ENCODE results near the gene FARS2.

Gene FARS2

DNA sequence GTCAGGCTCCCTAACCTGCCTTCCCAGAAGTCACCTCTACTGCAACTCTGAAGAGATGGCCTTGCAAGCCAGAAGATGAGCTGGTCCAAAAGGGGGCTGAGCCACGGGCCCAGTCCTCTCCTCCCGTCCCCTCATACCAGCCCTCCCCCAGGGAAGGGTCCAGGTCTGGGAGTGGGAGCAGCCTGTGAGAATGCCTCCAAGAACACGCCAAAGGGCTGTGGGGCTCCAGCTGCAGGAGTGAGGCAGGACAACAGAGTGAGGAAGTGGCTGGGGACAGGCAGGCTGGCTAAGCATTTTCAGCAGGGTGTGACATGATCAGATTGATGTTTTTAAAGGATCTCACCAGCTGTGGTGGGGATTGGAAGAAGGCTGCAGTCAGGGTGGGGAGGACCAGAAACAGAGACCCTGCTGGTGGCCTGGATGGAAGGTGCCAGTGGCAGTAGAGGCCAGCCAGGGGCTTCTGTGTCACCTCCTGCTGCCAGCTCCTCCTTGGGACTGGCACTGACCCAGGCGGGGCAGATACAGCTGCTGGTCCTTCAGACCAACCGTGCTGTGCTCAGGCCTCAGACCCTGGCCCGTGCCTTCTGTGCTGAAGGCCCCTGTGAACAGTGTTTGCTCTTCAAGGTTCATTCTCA lies 487.8 kb downstream of the FARS2 start:
- H3K27ac Mint-ChIP-seq = no peak overlapping the region
- no peak overlapping the region for H3K4me3 Mint-ChIP-seq
- no peaks in the 10 kb centered on the region for H3K27me3 Mint-ChIP-seq
- H3K4me1 Mint-ChIP-seq (ENCODE audit: low read depth) = peaks cover 3% of the 10 kb centered on the region
- H3K36me3 Mint-ChIP-seq (ENCODE audit: low read depth) = peaks cover 28% of the 10 kb centered on the region
- peaks cover 10% of the 10 kb centered on the region for H3K9me3 Mint-ChIP-seq

DNA sequence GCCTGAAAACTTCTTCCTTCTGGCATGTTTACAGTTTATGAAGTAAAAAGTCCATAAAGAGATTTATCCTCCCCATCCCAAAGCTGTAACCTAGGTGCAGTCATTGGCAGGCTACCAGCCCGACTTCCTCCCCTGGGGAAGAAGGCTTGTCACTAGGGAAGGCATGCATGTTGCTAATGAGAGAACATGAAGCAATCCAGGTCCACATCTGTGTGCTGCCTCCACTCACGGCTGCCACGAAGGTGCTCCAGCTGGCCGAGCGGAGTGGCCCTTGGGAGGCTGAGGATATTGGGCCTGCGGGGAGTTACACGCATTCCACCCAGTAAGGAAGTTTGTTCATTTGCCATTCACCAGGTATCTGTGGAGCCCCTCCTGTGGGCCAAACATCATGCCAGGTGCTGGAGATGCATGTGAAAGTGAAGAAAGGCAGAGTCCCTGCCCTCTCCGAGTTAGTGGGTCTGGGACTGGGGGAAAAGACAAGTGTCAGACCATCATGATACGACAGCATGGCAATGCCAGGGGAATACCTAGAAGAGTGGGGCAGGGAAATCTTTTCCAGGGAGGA lies 488.4 kb downstream of the FARS2 start:
- Mint-ChIP-seq H3K4me1 (ENCODE audit: low read depth) (peaks cover 3% of the 10 kb centered on the region), H3K9me3 (peaks cover 15% of the 10 kb centered on the region), H3K27me3 (no peaks in the 10 kb centered on the region), H3K4me3 (no peak overlapping the region), H3K36me3 (ENCODE audit: low read depth) (peaks cover 34% of the 10 kb centered on the region), H3K27ac (no peak overlapping the region)

DNA sequence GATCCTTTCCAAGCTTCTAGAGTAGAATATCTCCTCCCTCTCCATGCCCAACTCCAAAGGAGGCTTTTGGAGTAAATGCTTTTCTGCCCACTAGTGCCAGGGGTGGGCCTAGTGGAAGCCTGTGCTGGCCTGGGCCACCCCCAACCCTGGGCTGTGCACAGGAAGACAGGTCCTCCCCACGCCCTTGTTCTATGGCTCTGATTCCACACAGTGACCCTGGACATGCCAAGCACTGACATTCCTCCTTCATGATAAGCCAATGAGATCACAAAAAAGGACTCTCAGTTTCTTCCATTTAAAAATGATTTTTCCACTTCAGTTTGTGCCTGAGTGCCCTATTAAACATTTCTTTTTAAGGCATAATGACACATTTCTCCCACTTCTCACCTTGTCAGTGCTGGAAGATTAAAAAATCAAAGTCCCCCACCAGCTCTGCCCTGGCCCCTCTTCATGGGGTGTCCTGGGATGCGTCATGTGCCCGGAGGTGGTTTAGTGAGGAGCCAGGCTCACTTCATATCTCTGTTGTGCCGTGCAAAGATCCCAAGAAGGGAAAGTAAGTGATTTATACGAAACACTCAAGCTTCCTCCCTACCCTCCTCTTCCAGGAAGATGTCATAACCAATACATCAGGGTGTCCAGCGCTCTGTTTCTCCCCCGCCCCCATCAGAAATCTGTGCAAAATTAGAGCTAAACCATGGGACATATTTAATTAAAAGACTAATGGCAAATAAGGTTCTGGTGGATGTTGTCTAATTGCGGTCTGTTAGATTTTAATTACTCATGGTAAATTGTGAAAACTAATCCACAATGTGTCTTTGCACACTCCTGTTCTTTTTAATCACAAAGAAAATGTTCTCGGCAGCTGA lies 490.4 kb downstream of the FARS2 start:
- H3K4me1 Mint-ChIP-seq (ENCODE audit: low read depth) = peaks cover 3% of the 10 kb centered on the region
- no peaks in the 10 kb centered on the region for H3K27me3 Mint-ChIP-seq
- peaks cover 25% of the 10 kb centered on the region for H3K9me3 Mint-ChIP-seq
- H3K4me3 Mint-ChIP-seq = no peak overlapping the region
- H3K27ac Mint-ChIP-seq = no peak overlapping the region
- H3K36me3 Mint-ChIP-seq (ENCODE audit: low read depth) = peaks cover 51% of the 10 kb centered on the region

DNA sequence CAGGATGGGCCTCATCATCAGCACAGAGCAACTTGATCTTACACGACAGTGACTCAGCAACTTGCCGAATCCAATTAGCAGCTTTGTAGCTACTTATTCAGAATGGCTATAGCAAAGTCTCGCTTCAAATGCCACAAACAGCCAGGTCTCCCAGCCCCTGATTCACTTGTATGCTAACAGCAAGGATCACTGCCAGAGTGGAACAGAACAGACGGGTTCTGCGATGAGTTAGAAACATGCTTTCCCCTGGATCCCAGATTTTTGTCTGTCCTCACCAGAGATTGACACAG lies 491.0 kb downstream of the FARS2 start:
- Mint-ChIP-seq H3K27ac (no peak overlapping the region), H3K9me3 (peaks cover 25% of the 10 kb centered on the region), H3K27me3 (no peaks in the 10 kb centered on the region), H3K4me3 (no peak overlapping the region), H3K36me3 (ENCODE audit: low read depth) (peaks cover 51% of the 10 kb centered on the region), H3K4me1 (ENCODE audit: low read depth) (peaks cover 3% of the 10 kb centered on the region)

DNA sequence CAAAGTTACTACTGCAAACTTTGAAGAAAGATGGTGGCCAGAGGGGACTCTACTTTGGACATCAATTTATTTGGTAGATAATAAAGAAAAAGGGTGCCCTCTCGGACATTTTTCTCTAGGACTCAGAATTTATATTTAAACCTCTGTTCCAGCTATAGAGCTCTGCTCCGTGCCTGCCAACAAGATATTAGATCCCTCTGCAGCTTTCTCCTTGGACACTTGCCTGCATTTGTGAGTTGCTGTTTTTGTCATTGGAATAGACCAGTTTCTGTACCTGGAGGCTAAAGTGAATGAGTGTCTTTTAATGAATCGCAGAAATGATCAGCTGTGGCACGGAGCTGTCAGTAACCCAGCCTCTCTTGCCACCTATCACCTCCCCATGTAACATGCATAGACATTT lies 491.9 kb downstream of the FARS2 start:
- Mint-ChIP-seq H3K9me3 (peaks cover 25% of the 10 kb centered on the region), H3K27ac (no peak overlapping the region), H3K36me3 (ENCODE audit: low read depth) (peaks cover 51% of the 10 kb centered on the region), H3K4me1 (ENCODE audit: low read depth) (peaks cover 3% of the 10 kb centered on the region), H3K27me3 (no peaks in the 10 kb centered on the region), H3K4me3 (no peak overlapping the region)

DNA sequence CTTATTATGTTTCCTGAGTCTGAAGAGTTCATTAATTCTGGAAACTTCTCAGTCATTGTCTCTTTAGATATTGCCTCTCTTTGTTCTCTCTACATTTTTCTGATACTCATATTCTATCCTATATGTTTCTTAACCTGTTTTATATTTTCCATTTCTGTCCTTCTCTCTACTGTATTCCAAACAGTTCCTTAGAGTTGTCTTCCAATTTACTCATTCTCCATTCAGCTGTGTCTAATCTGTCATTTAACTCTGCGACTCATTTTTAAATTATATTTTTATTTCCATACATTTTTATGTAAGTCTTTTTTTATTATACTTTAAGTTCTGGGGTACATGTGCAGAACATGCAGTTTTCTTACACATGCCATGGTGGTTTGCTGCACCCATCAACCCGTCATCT lies 493.6 kb downstream of the FARS2 start:
- H3K27me3 Mint-ChIP-seq = no peaks in the 10 kb centered on the region
- no peak overlapping the region for H3K4me3 Mint-ChIP-seq

DNA sequence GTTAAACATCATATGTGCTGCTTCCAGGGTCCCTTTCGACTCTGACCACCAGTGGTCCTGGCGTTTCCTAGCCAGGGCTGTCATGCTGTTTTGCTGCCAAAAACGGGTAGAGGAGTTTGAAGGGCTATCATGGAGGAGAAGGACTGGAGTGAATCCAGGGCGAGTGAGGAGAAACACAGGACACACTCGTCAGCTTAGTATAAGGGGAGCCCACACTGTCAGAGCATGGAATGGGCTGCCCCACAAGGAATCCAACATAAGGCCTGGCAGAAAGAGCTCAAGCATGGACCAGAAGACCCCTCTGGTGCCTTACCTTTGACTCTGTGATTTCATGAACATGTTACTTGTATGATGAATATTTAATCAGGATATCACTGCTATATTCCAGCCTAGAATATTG lies 498.3 kb downstream of the FARS2 start:
- Mint-ChIP-seq H3K9me3 (peaks cover 12% of the 10 kb centered on the region), H3K36me3 (ENCODE audit: low read depth) (peaks cover 19% of the 10 kb centered on the region), H3K27me3 (no peaks in the 10 kb centered on the region), H3K27ac (no peak overlapping the region), H3K4me3 (no peak overlapping the region), H3K4me1 (ENCODE audit: low read depth) (peaks cover 8% of the 10 kb centered on the region)

More for the DNA sequence above, 493.6 kb downstream of the FARS2 start:
- no peaks in the 10 kb centered on the region for H3K4me1 Mint-ChIP-seq (ENCODE audit: low read depth)
- H3K36me3 Mint-ChIP-seq (ENCODE audit: low read depth) = peaks cover 47% of the 10 kb centered on the region
- H3K9me3 Mint-ChIP-seq = peaks cover 25% of the 10 kb centered on the region
- no peak overlapping the region for H3K27ac Mint-ChIP-seq

DNA sequence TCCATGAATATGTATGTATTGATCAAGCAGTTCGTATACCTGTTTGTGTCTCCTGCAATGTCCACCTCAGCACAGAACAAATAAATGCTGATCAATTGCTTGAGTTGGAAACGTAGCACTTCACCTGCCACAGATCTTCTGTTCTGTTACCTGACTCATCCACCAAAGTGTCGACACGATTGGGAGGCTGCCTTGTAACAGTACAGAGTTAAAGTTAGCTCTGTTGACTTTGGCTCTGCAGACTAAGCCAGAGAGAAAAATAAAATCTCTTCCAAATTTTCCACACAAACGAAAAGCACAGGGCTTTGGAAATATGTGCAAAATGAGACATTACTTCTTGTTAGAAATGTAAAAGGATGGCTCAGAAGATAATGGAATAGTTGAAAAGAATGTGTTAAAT lies 500.1 kb downstream of the FARS2 start:
- Mint-ChIP-seq H3K9me3 (no peaks in the 10 kb centered on the region), H3K27me3 (no peaks in the 10 kb centered on the region), H3K27ac (no peak overlapping the region), H3K36me3 (ENCODE audit: low read depth) (peaks cover 4% of the 10 kb centered on the region), H3K4me3 (no peak overlapping the region), H3K4me1 (ENCODE audit: low read depth) (peaks cover 14% of the 10 kb centered on the region)

DNA sequence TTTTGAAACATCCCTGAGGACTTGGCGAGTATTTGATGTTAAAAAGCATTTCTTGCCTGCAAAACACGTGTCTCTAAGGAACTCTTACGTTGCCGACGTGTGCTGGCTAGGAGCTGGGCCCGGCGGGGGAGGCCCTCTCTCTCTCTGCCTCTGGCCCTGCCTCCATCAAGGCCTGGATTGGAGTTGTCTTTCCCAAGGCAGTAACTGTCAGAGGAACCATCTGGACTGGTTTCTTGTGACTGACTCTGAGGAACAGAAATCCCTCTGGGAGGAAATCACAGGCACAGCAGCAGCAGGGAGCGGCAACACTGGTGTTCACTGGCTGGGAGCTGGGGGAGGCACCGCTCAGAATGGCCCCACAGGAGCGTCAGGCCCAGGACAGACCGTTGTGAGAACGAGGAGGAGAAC lies 501.3 kb downstream of the FARS2 start:
- Mint-ChIP-seq H3K4me1 (ENCODE audit: low read depth) (peaks cover 14% of the 10 kb centered on the region), H3K9me3 (peaks cover 3% of the 10 kb centered on the region), H3K27me3 (no peaks in the 10 kb centered on the region), H3K4me3 (no peak overlapping the region), H3K27ac (no peak overlapping the region), H3K36me3 (ENCODE audit: low read depth) (peaks cover 11% of the 10 kb centered on the region)

DNA sequence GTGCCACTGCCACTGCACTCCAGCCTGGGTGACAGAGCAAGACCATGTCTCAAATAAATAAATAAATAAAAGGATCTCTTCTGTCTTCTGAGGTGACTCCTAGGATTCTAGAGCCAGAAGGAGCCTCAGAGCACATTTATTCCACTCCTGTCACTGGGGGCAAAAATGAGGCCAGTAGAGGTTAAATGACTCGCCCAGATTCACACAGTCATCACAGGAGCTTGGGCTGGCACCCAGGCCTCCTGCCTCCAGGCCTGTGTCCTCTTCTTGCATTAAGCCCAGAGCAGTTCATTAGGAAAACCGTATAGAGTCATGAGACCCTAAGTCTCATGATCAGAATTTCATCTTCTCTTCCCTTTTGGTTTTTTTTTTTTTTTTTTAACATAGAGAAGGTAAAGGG lies 502.1 kb downstream of the FARS2 start:
- H3K9me3 Mint-ChIP-seq = peaks cover 5% of the 10 kb centered on the region
- H3K4me1 Mint-ChIP-seq (ENCODE audit: low read depth) = peaks cover 14% of the 10 kb centered on the region
- peaks cover 16% of the 10 kb centered on the region for H3K36me3 Mint-ChIP-seq (ENCODE audit: low read depth)
- no peaks in the 10 kb centered on the region for H3K27me3 Mint-ChIP-seq
- no peak overlapping the region for H3K4me3 Mint-ChIP-seq
- H3K27ac Mint-ChIP-seq = no peak overlapping the region

DNA sequence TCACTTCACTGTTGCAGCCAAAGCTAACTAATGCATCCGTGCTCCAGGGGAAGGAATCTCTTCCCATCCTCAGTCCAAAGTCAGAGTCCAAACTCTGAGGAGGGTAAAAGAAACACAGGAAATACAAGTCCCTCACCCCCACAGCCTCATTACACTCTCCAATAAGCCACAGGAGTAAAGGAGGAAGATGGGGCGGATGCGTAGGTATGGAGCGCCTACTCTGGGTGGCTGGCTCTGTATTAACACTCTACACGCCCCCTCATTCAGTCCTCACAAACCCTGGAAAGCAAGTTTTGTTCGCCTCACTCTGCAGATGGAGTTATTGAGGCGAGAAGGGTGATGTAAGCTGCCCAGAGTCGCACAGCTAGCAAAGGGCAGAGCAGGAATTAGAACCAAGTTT lies 502.6 kb downstream of the FARS2 start:
- Mint-ChIP-seq H3K27me3 (no peaks in the 10 kb centered on the region), H3K36me3 (ENCODE audit: low read depth) (peaks cover 20% of the 10 kb centered on the region), H3K27ac (no peak overlapping the region), H3K4me1 (ENCODE audit: low read depth) (peaks cover 14% of the 10 kb centered on the region), H3K4me3 (no peak overlapping the region), H3K9me3 (peaks cover 9% of the 10 kb centered on the region)

DNA sequence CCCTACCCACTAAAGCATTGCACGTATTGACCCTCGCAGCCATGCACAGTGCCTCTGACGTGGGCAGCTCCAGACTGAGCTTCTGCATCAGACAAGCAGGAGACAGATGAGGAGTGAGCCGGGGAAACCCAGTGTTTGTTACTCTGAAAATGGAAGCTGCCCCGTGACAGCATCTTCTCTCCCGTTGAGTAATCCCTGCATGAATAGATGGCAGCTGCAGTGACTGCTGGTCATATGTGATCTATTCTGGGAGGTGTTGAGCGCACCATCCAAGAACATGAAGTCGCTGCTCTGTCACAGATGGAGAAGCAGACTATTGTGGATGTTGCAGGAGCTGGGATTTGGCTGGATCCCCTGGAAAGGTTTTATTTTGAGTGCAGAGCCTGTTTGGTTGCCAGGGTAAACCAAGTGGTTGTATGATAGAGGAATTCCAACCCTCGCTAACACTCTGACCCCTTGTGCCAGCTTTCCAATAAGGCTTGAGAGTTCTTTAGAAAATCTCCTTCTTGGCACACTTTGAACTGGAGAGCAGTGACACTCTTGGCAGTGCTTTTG lies 503.2 kb downstream of the FARS2 start:
- H3K9me3 Mint-ChIP-seq = peaks cover 13% of the 10 kb centered on the region
- no peaks in the 10 kb centered on the region for H3K27me3 Mint-ChIP-seq
- no peak overlapping the region for H3K27ac Mint-ChIP-seq
- H3K4me1 Mint-ChIP-seq (ENCODE audit: low read depth) = peaks cover 14% of the 10 kb centered on the region
- H3K36me3 Mint-ChIP-seq (ENCODE audit: low read depth) = peaks cover 20% of the 10 kb centered on the region
- no peak overlapping the region for H3K4me3 Mint-ChIP-seq

DNA sequence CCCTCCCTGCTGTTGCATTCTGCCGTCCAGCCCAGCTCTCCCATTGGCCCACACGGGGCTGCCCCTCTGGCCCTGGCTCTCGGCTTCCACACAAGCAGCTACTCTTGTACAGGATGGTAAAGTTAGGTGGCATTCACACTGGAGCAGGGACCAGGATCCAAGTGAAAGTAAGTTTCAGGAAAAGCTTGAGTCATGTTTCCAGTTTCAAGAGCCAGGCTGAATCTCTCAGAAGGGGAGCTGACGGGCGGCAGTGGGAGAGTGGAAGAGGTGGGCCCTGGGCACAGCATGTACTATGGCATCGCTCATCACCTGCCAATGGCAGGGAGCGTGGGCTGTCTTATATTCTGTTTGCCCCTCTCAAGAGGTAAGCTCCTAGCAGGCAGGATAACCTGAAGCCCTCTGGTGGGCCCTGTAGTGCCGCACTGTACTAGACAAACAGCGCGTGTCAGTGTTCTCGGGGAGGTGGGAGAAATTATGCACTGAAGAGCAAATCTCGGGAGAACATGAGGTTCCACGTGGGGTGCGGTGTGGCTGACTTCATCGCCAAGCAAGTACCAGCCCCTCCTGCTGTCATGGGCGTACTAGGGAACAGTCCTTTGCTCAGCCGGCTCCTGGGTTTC lies 503.9 kb downstream of the FARS2 start:
- Mint-ChIP-seq H3K36me3 (ENCODE audit: low read depth) (peaks cover 20% of the 10 kb centered on the region), H3K27ac (no peak overlapping the region), H3K9me3 (peaks cover 13% of the 10 kb centered on the region)

DNA sequence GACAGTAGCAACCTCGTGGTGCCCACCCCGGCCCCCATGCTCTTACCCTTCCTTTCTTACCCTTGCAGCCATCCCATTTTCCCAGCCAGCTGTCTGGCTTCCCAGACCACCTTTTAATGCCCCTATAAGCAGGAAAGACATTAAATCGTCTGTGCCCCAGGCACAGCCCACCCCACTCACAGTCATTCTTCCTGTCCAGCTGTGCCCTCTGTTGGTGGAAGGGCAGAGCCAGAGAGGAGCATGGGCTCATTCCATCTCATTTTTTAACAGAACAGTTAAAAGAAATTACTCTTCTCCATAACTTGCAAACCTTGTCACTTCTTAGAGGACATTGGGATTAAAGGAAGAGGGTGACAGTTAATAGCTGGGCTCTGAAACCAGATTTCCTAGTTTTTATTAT lies 504.9 kb downstream of the FARS2 start:
- Mint-ChIP-seq H3K27ac (no peak overlapping the region), H3K4me1 (ENCODE audit: low read depth) (peaks cover 14% of the 10 kb centered on the region), H3K9me3 (peaks cover 13% of the 10 kb centered on the region), H3K27me3 (no peaks in the 10 kb centered on the region), H3K36me3 (ENCODE audit: low read depth) (peaks cover 24% of the 10 kb centered on the region), H3K4me3 (no peak overlapping the region)

More for the DNA sequence above, 503.9 kb downstream of the FARS2 start:
- Mint-ChIP-seq H3K4me3 (no peak overlapping the region), H3K4me1 (ENCODE audit: low read depth) (peaks cover 14% of the 10 kb centered on the region), H3K27me3 (no peaks in the 10 kb centered on the region)

DNA sequence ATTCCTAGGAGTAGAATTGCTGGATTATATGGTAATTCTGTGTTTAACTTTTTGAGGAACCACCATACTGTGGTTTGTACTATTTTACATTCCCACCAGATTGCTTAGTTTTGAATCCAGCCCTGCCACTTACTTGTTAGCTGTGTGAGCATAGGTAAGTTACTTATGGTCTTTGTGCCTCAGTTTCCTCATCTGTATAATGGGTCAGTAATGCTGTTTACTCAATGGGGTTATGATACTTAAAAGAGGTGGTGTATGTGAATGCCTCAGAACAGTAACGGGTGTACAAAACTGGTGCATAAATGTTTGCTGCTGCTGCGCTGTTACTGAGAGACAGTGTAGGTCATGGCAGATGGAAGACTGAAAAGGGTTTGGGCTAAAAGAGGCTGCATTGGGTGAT lies 506.2 kb downstream of the FARS2 start:
- H3K9me3 Mint-ChIP-seq = peaks cover 13% of the 10 kb centered on the region

More for the DNA sequence above, 506.2 kb downstream of the FARS2 start:
- peaks cover 14% of the 10 kb centered on the region for H3K4me1 Mint-ChIP-seq (ENCODE audit: low read depth)
- H3K4me3 Mint-ChIP-seq = no peak overlapping the region
- H3K27me3 Mint-ChIP-seq = no peaks in the 10 kb centered on the region
- H3K27ac Mint-ChIP-seq = no peak overlapping the region
- H3K36me3 Mint-ChIP-seq (ENCODE audit: low read depth) = peaks cover 24% of the 10 kb centered on the region

All from stimulated activated naive CD8-positive, alpha-beta T cell treated with anti-CD3 and anti-CD28 coated beads, Interleukin-15, Interleukin-2, amounts not matched to agents 100 ng/mL and 50 ng/mL, for 24 hours (primary cell).